ENCODE results near the gene WNT8B.

DNA sequence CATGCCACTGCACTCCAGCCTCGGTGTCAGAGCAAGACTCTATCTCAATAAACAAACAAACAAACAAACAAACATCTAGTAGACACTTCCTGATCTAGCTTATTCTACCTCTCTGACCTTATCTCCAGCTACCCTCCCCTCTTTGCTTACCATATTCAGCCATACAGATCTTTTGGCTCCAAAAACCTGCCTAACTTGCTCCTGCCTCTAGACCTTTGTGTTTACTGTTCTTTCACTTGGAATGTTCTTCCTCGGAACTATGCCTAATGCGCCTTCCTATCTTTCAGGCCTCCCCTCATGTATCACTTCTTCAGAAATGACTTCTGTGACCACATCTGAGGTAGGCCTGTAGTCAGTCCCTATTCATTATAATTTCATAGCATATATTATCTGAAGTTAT is 20.3 kb upstream of the WNT8B start:
- no peak for TF ChIP-seq POLR2A (IDR thresholded peaks at IDR 0.05)
- TF ChIP-seq, protein P1, sequence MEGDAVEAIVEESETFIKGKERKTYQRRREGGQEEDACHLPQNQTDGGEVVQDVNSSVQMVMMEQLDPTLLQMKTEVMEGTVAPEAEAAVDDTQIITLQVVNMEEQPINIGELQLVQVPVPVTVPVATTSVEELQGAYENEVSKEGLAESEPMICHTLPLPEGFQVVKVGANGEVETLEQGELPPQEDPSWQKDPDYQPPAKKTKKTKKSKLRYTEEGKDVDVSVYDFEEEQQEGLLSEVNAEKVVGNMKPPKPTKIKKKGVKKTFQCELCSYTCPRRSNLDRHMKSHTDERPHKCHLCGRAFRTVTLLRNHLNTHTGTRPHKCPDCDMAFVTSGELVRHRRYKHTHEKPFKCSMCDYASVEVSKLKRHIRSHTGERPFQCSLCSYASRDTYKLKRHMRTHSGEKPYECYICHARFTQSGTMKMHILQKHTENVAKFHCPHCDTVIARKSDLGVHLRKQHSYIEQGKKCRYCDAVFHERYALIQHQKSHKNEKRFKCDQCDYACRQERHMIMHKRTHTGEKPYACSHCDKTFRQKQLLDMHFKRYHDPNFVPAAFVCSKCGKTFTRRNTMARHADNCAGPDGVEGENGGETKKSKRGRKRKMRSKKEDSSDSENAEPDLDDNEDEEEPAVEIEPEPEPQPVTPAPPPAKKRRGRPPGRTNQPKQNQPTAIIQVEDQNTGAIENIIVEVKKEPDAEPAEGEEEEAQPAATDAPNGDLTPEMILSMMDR (IDR thresholded peaks at IDR 0.05): no peak

All from uterus (tissue), 2 donors.